ENCODE results near the gene BCL2L14. TPM values are rescaled to one million over a fixed set of nuclear protein-coding genes. Genes with fewer than 3 reads are reported as not detected.
A peak's percentile ranks its signal among the peaks of the same experiment; 100 is the strongest.
"Not testable (repeated sequence)": the region's sequence is repeated elsewhere in the genome, so short reads cannot be mapped to it uniquely, and the experiment has no call there.

BCL2L14 gene
- total RNA-seq, 1 donor from 2014 or later = not detected

- no peak for DNase-seq (ENCODE audit: extremely low read depth, low read depth, low spot score)
Measured at GRCh38 chr12:12098691-12099015, 27.9 kb downstream of the BCL2L14 start.

- peak; percentile 80 for DNase-seq (ENCODE audit: extremely low read depth, low read depth, low spot score)
Measured at GRCh38 chr12:12099102-12099501, 28.4 kb downstream of the BCL2L14 start.

GRCh38 chr12:12107678-12108077 lies 36.9 kb downstream of the BCL2L14 start:
- no peak for DNase-seq (ENCODE audit: extremely low read depth, low read depth, low spot score)

GRCh38 chr12:12108441-12109058 lies 37.8 kb downstream of the BCL2L14 start:
- DNase-seq (ENCODE audit: extremely low read depth, low read depth, low spot score) = no peak

GRCh38 chr12:12110923-12111555 lies 40.3 kb downstream of the BCL2L14 start:
- DNase-seq (ENCODE audit: extremely low read depth, low read depth, low spot score) = not testable (repeated sequence)

- no peak for DNase-seq (ENCODE audit: extremely low read depth, low read depth, low spot score)
Measured at GRCh38 chr12:12115514-12115913, 44.8 kb downstream of the BCL2L14 start.

- no peak for DNase-seq (ENCODE audit: extremely low read depth, low read depth, low spot score)
Measured at GRCh38 chr12:12116677-12117076, 45.9 kb downstream of the BCL2L14 start.

GRCh38 chr12:12121061-12121460 lies 50.3 kb downstream of the BCL2L14 start:
- DNase-seq (ENCODE audit: extremely low read depth, low read depth, low spot score) = no peak

- no peak for DNase-seq (ENCODE audit: extremely low read depth, low read depth, low spot score)
Measured at GRCh38 chr12:12123036-12123604, 52.4 kb downstream of the BCL2L14 start.

- DNase-seq (ENCODE audit: extremely low read depth, low read depth, low spot score) = no peak
Measured at GRCh38 chr12:12126551-12126950, 55.8 kb downstream of the BCL2L14 start.

- DNase-seq (ENCODE audit: extremely low read depth, low read depth, low spot score) = no peak
Measured at GRCh38 chr12:12127304-12127703, 56.6 kb downstream of the BCL2L14 start.

- DNase-seq (ENCODE audit: extremely low read depth, low read depth, low spot score) = no peak
Measured at GRCh38 chr12:12128670-12129069, 57.9 kb downstream of the BCL2L14 start.

GRCh38 chr12:12133259-12133658 lies 62.5 kb downstream of the BCL2L14 start:
- no peak for DNase-seq (ENCODE audit: extremely low read depth, low read depth, low spot score)

- DNase-seq (ENCODE audit: extremely low read depth, low read depth, low spot score) = no peak
Measured at GRCh38 chr12:12133785-12134184, 63.0 kb downstream of the BCL2L14 start.

GRCh38 chr12:12138203-12139154 lies 67.7 kb downstream of the BCL2L14 start:
- no peak for DNase-seq (ENCODE audit: extremely low read depth, low read depth, low spot score)

- no peak for DNase-seq (ENCODE audit: extremely low read depth, low read depth, low spot score)
Measured at GRCh38 chr12:12141000-12141399, 70.3 kb downstream of the BCL2L14 start.

GRCh38 chr12:12144531-12144930 lies 73.8 kb downstream of the BCL2L14 start:
- not testable (repeated sequence) for DNase-seq (ENCODE audit: extremely low read depth, low read depth, low spot score)

- peak; percentile 27 for DNase-seq (ENCODE audit: extremely low read depth, low read depth, low spot score)
Measured at GRCh38 chr12:12147111-12147510, 76.4 kb downstream of the BCL2L14 start.
